GM12891 (cell line): ENCODE data around the gene DIS3L2.
"Not testable (repeated sequence)": the region's sequence is repeated elsewhere in the genome, so short reads cannot be mapped to it uniquely, and the experiment has no call there.

ENCODE experiments used
- DNase-seq: peaks from one replicate; pipeline ENCODE4 v3.0.0; 2011; ENCODE audit warnings: low spot score; ENCODE audit not compliant: insufficient read length
- FAIRE-seq: peaks from 2 replicates; lab custom pipeline; 2011; peaks lifted over from hg19 to GRCh38; lab: Jason Lieb, UNC
- PAX5 ChIP-seq: IDR thresholded peaks from 2 replicates; pipeline ENCODE4 v1.6.1; 2011; ENCODE audit warnings: low read length, moderate library complexity, mild to moderate bottlenecking; ENCODE audit not compliant: insufficient read depth, severe bottlenecking
- POLR2A ChIP-seq: IDR thresholded peaks from 2 replicates; pipeline ENCODE4 v1.6.1; 2011; ENCODE audit warnings: low read depth, low read length, control low read depth
- POLR2AphosphoS5 ChIP-seq: IDR thresholded peaks from 2 replicates; pipeline ENCODE4 v1.6.1; 2011; ENCODE audit warnings: low read depth, low read length, control low read depth
- POU2F2 ChIP-seq: IDR thresholded peaks from 2 replicates; pipeline ENCODE4 v1.6.1; 2011; ENCODE audit warnings: low read depth, mild to moderate bottlenecking, control low read depth, low read length, moderate library complexity
- SPI1 ChIP-seq: IDR thresholded peaks from 2 replicates; pipeline ENCODE4 v1.6.1; 2011; ENCODE audit warnings: low read depth, low read length, control low read depth
- TAF1 ChIP-seq: IDR thresholded peaks from 2 replicates; pipeline ENCODE4 v1.6.1; 2011; ENCODE audit warnings: low read depth, low read length, control low read depth

The DIS3L2 gene

DNA sequence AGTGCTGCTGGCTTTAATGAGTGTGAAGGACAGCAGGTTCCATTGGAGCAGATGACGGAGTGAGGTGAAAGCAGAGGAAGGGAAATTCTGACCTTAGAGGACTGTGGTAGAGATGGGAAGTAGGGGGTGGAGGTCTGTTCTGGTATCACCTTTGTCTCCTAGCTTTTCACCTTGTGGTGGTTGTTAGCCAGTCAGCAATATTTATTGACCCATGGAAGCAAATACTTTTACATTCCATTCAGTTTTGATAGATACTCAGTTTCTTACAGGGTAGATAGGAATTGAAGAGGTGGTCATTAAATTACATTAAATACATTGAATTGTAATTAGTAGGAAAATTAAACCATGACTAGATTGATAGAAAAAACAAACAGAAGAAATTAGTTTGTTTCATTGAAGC is 180.1 kb downstream of the DIS3L2 start:
- TF ChIP-seq POLR2A: no peak
- TF ChIP-seq POU2F2: no peak
- TF ChIP-seq PAX5: no peak
- TF ChIP-seq TAF1: no peak
- no peak for TF ChIP-seq POLR2AphosphoS5
- TF ChIP-seq SPI1: no peak
- DNase-seq (no peak), FAIRE-seq (no peak)

DNA sequence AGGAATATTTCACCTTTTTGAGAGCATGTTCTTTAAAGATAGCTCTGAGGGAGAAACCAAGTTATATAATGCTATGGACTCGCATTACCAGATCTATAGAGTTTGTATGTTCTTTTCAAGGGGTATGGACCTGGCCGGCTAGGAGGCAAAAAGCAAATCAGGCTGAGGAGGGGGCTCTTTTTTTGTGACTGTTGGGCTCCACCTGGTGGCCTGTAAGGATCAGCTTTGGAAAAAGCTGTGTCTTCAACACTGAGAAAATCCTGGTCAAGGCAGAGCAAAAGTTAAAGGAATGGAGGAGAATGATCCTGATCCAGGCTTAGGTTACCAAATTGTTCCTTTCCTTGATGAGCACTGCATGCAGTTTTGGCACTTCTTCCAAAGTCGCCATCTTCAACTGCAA is 180.5 kb downstream of the DIS3L2 start:
- no peak for TF ChIP-seq TAF1
- peak; percentile 79 for FAIRE-seq
- no peak for DNase-seq

DNA sequence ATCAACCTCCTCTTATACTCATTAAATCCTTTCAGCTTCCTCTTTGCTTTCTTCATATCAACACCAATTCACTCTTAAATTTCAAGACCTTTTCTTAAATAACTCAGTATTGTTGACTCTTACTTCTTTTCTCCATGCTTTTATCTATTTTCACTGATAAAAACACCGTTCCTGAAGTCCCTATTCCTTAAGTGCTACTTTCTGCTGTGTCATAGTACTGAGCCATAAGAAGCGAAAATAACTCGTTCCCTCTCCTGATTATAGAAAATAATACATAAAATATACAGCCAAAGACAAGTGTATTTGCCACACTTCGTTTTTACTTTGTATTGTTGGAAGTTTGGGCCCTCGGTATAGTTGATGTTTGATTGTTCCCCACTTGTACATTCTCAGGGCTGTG is 181.0 kb downstream of the DIS3L2 start:
- DNase-seq (no peak), FAIRE-seq (no peak)
- TF ChIP-seq POLR2A: no peak
- no peak for TF ChIP-seq POU2F2
- no peak for TF ChIP-seq SPI1
- no peak for TF ChIP-seq PAX5
- no peak for TF ChIP-seq POLR2AphosphoS5
- TF ChIP-seq TAF1: no peak

DNA sequence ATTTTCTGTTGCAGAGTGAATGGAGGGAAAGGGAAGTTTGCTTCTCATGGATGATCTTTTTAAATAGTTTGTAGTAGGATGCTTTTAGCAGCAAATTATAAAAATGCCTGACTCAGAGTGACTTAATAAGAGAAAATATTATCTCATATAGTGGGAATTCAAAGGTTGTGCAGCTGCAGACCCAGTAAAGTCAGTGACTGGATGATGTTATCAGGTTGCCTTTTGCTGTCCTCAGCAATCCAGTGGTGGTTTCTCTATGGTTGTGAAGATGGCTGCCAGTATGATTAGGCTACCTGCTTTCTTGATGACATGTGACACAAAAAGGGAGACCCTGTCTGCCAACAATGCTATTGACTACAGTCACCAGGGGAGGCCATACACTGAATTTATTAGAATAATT is 184.8 kb downstream of the DIS3L2 start:
- DNase-seq (no peak), FAIRE-seq (no peak)
- TF ChIP-seq TAF1: no peak
- no peak for TF ChIP-seq POLR2A
- TF ChIP-seq PAX5: no peak
- TF ChIP-seq POU2F2: no peak

DNA sequence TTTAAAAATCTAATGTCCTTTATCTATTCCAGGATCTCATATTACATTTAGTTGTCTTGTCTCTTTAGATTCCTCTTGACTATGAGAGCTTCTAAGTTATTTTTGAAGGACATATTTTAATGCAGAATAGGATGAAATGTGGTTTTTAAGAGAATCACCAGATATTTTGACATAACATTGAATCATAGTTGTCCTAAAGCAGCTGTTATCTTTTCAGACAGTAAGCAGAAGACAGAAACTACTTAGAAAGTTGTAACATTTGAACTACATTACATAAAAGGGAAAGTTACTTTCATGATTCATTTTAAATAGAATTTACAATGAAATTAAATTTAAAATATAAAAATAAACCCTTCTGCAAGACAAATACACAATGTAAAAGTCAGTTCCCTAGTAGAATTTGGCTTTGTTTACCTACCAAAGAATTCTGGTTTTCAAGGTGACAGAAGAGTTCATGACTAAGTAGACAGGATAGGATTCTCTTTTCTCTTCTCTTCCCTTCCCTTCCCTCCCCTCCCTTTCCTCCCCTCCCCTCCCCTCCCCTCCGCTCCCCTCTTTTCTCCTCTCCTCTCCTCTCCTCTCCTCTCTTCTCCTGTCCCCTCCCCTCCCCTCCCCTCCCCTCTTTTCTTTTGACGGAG is 186.0 kb downstream of the DIS3L2 start:
- no peak for TF ChIP-seq PAX5
- no peak for TF ChIP-seq SPI1
- TF ChIP-seq POU2F2: no peak
- TF ChIP-seq POLR2AphosphoS5: no peak
- TF ChIP-seq POLR2A: no peak
- TF ChIP-seq TAF1: no peak
- DNase-seq (no peak), FAIRE-seq (no peak)

DNA sequence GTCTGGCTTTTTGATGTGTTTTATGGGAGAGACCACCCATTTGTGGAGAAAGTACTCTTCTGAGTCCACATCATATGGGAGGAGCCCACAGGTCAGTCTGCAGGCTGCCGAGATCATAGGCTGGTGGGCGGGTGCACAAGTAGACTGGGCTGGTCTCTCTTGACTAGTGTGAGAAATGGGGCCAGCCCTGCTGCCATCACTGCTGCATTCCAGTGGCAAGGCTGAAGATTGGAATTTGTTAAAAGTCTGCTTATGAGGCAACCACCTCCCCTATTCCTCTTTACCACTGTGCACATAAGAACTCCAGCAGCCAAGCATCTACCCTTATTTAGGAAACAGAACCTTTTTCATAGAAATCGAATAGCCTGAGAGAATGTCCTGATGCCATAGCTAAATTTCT is 200.7 kb downstream of the DIS3L2 start:
- TF ChIP-seq POLR2AphosphoS5 (no peak), POU2F2 (no peak), TAF1 (no peak), SPI1 (no peak), POLR2A (no peak), PAX5 (no peak)
- FAIRE-seq: no peak
- no peak for DNase-seq

DNA sequence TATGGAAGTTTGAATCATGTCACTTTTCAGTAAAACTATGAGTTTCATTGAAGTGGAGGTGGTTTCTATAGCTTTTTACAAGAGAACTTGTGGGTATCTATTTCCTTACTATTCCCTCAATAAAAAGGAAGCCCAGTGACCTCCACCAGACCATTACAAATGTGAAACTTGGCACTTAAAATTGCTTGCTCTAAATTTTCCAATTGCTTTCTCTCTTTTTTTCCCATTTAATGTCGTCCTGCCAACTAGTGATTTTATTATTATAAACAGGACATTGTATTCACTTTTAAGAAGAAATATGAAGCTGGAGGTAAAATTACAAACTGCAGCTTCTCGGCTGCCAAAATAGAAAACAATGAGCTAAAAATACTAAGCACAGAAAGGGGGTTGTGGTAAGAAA is 208.9 kb downstream of the DIS3L2 start:
- no peak for DNase-seq
- TF ChIP-seq POLR2A: no peak
- TF ChIP-seq POLR2AphosphoS5: no peak
- TF ChIP-seq PAX5: no peak
- no peak for TF ChIP-seq POU2F2
- no peak for TF ChIP-seq SPI1
- no peak for TF ChIP-seq TAF1
- no peak for FAIRE-seq

DNA sequence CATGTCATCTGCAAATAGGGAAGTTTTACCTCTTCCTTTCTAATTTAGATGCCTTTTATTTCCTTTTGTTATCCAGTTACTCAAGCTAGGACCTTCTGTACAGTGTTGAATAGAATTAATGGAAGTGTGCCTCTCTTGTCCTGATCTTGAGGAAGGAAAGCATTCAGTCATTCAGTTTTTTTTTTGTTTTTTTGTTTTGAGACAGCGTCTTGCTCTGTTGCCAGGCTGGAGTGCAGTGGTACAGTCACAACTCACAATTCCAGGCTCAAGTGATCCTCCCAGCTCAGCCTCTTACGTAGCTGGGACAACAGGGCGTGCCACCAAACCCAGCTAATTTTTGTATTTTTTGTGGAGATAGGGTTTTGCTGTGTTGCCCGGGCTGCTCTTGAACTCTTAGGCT is 213.1 kb downstream of the DIS3L2 start:
- no peak for TF ChIP-seq TAF1
- TF ChIP-seq POLR2A: no peak
- no peak for TF ChIP-seq POLR2AphosphoS5
- no peak for FAIRE-seq
- DNase-seq: no peak

DNA sequence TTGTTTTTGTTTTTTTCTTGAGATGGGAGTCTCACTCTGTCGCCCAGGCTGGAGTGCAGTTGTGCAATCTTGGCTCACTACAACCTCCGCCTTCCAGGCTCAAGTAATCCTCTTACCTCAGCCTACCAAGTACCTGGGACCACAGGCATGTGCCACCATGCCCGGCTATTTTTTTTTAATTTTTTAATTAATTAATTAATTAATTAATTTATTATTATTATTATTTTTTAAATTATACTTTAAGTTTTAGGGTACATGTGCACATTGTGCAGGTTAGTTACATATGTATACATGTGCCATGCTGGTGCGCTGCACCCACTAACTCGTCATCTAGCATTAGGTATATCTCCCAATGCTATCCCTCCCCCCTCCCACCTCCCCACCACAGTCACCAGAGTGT is 215.1 kb downstream of the DIS3L2 start:
- not testable (repeated sequence) for DNase-seq, FAIRE-seq

DNA sequence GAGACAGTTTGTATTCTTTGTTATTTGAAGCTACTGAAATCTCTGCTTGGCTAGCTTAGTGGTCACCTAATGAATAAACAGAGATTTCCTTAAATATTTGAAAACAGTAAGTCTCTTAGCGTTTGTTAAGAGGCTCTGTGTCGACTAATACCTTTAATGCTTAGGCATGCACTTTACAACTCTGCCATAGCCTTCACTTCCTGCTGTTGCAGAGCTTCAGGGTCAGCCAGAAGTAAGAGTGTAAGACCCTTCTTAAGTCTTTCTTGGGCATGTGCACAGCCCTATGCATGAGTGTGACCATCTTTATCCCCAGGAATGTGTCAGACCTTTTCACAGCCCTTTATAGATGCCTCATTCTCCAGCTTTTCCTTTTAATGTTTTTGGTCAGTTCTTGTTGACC is 221.8 kb downstream of the DIS3L2 start:
- no peak for FAIRE-seq
- no peak for TF ChIP-seq PAX5
- TF ChIP-seq TAF1: no peak
- TF ChIP-seq POLR2AphosphoS5: no peak
- TF ChIP-seq SPI1: no peak
- TF ChIP-seq POU2F2: no peak
- TF ChIP-seq POLR2A: no peak
- no peak for DNase-seq

DNA sequence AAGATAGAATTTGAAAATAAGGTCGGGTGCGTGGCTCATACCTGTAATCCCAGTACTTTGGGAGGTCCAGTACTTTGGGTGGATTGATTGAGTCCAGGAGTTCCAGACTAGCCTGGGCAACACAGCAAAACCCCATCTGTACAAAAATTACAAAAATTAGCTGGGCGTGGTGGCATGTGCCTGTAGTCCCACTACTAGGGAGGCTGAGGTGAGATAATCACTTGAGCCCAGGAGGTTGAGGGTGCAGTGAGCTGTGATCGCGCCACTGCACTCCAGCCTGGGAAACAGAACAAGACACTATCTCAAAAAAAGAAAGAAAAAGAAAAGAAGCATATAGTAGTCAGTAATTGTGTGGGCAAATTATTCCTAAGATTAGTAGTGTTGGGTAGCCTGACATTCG is 222.8 kb downstream of the DIS3L2 start:
- TF ChIP-seq PAX5 (no peak), POU2F2 (no peak)
- no peak for FAIRE-seq
- DNase-seq: no peak

DNA sequence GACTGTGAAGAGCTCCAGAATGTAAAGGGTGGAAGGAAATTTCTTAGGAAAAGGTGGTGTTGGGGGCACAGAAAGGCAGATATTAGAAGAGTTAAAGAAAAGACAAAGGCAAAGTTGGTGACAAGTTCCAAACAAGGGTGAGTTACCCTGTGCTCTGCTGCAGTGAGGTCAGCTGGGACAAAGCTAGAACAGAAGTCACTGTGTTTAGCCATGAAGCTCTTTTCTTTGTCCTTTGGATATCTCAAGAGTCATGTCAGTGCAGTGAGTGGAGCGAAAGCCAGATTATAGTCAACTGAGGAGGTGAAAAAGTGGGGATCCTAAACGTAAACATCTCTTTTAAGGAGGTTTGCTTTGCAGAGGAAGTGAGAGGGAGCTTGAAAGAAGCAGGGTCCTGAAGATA is 229.3 kb downstream of the DIS3L2 start:
- no peak for FAIRE-seq
- TF ChIP-seq POLR2A: no peak
- no peak for TF ChIP-seq TAF1
- no peak for TF ChIP-seq SPI1
- no peak for TF ChIP-seq POU2F2
- no peak for DNase-seq
